B cell (primary cell): ENCODE results near the gene FAM3A.

Experiments
- CTCF ChIP-seq: fragments of 200-600 bp; IDR thresholded peaks from one replicate; pipeline ENCODE4 v1.8.0; 2022; ENCODE audit warnings: antibody characterized with exemption, mild to moderate bottlenecking
- EZH2 ChIP-seq: IDR thresholded peaks from 2 replicates; pipeline ENCODE4 v1.6.1; 2012; ENCODE audit warnings: borderline replicate concordance, low read depth, mild to moderate bottlenecking, moderate library complexity, low read length; ENCODE audit not compliant: insufficient read depth, poor library complexity, severe bottlenecking

GRCh38 chrX:154463611-154464220, 52.3 kb downstream of the FAM3A start:
- no peak for TF ChIP-seq CTCF
- no peak for TF ChIP-seq EZH2
